NCI-H748 treated with DMSO at 0.1 percent for 48 hours (cell line): Measurements from ENCODE around the gene ZNF544.
A peak's percentile ranks its signal among the peaks of the same experiment; 100 is the strongest.
"Not testable (repeated sequence)": the region's sequence is repeated elsewhere in the genome, so short reads cannot be mapped to it uniquely, and the experiment has no call there.

ENCODE experiments used
- DNase-seq: peaks from one replicate; lab custom pipeline; 2025; lab: John Stamatoyannopoulos, UW

The ZNF544 gene

GRCh38 chr19:58252102-58252685, 23.5 kb downstream of the ZNF544 start:
- no peak for DNase-seq

- not testable (repeated sequence) for DNase-seq
Observed at GRCh38 chr19:58258259-58258658, 29.5 kb downstream of the ZNF544 start.

GRCh38 chr19:58261600-58261967, 32.9 kb downstream of the ZNF544 start:
- DNase-seq, result no peak

- DNase-seq, result no peak
Observed at GRCh38 chr19:58261968-58262921, 33.5 kb downstream of the ZNF544 start.

GRCh38 chr19:58262922-58263296, 34.2 kb downstream of the ZNF544 start:
- DNase-seq, result no peak

- no peak for DNase-seq
Observed at GRCh38 chr19:58265100-58265499, 36.4 kb downstream of the ZNF544 start.

GRCh38 chr19:58268344-58268743, 39.6 kb downstream of the ZNF544 start:
- DNase-seq, result no peak

- no peak for DNase-seq
Observed at GRCh38 chr19:58274771-58275201, 46.1 kb downstream of the ZNF544 start.

GRCh38 chr19:58275564-58275963, 46.9 kb downstream of the ZNF544 start:
- no peak for DNase-seq

GRCh38 chr19:58277197-58277596, 48.5 kb downstream of the ZNF544 start:
- no peak for DNase-seq

GRCh38 chr19:58277748-58278540, 49.2 kb downstream of the ZNF544 start:
- DNase-seq, result peak; percentile 54

GRCh38 chr19:58278541-58279041, 49.9 kb downstream of the ZNF544 start, which contains the start of gene ZNF8:
Gene ZNF8 (plus strand): TSS chr19:58278955. CDS start chr19:58279082, 127 bp downstream.
- DNase-seq, result peak; percentile 96

GRCh38 chr19:58279042-58279924, 50.6 kb downstream of the ZNF544 start:
- peak; percentile 57 for DNase-seq

GRCh38 chr19:58279925-58280316, 51.2 kb downstream of the ZNF544 start:
- no peak for DNase-seq

GRCh38 chr19:58284199-58284598, 55.5 kb downstream of the ZNF544 start:
- DNase-seq, result no peak

GRCh38 chr19:58291943-58292342, 63.2 kb downstream of the ZNF544 start:
- no peak for DNase-seq

- DNase-seq, result no peak
Observed at GRCh38 chr19:58294743-58295374, 66.1 kb downstream of the ZNF544 start.

GRCh38 chr19:58296104-58296503, 67.4 kb downstream of the ZNF544 start:
- no peak for DNase-seq

- no peak for DNase-seq
Observed at GRCh38 chr19:58300620-58301019, 71.9 kb downstream of the ZNF544 start.

- no peak for DNase-seq
Observed at GRCh38 chr19:58304255-58304654, 75.5 kb downstream of the ZNF544 start.

GRCh38 chr19:58304748-58305064, 76.0 kb downstream of the ZNF544 start:
- DNase-seq, result no peak
